HG03558 (cell line): Measurements from ENCODE around the gene L3MBTL4.

Experiments
- ATAC-seq: cut with Tn5 transposase; IDR thresholded peaks from one replicate; pipeline ENCODE4 v1.9.1; 2021; ENCODE audit warnings: moderate number of reproducible peaks; ENCODE audit not compliant: unreplicated experiment; ENCODE audit errors: extremely low read depth

Gene L3MBTL4

GRCh38 chr18:6010921-6011320, 403.8 kb downstream of the L3MBTL4 start:
- no peak for ATAC-seq

GRCh38 chr18:6010284-6010683, 404.4 kb downstream of the L3MBTL4 start:
- no peak for ATAC-seq

- no peak for ATAC-seq
Observed at GRCh38 chr18:6009756-6010155, 405.0 kb downstream of the L3MBTL4 start.

- peak; percentile 97 for ATAC-seq
Observed at GRCh38 chr18:6004683-6005082, 410.0 kb downstream of the L3MBTL4 start.

GRCh38 chr18:6004119-6004518, 410.6 kb downstream of the L3MBTL4 start:
- ATAC-seq = peak; percentile 39

- no peak for ATAC-seq
Observed at GRCh38 chr18:6001867-6002266, 412.8 kb downstream of the L3MBTL4 start.

- ATAC-seq = peak; percentile 91
Observed at GRCh38 chr18:5998907-5999306, 415.8 kb downstream of the L3MBTL4 start.

- ATAC-seq = no peak
Observed at GRCh38 chr18:5998166-5998881, 416.4 kb downstream of the L3MBTL4 start.

- no peak for ATAC-seq
Observed at GRCh38 chr18:5997361-5997760, 417.4 kb downstream of the L3MBTL4 start.

- ATAC-seq = no peak
Observed at GRCh38 chr18:5995626-5996025, 419.1 kb downstream of the L3MBTL4 start.

- no peak for ATAC-seq
Observed at GRCh38 chr18:5993938-5994337, 420.8 kb downstream of the L3MBTL4 start.

- no peak for ATAC-seq
Observed at GRCh38 chr18:5992381-5992780, 422.3 kb downstream of the L3MBTL4 start.

- no peak for ATAC-seq
Observed at GRCh38 chr18:5987249-5987648, 427.5 kb downstream of the L3MBTL4 start.

GRCh38 chr18:5986257-5986931, 428.3 kb downstream of the L3MBTL4 start:
- no peak for ATAC-seq

- no peak for ATAC-seq
Observed at GRCh38 chr18:5984245-5984644, 430.5 kb downstream of the L3MBTL4 start.

- ATAC-seq = no peak
Observed at GRCh38 chr18:5983488-5983887, 431.2 kb downstream of the L3MBTL4 start.

GRCh38 chr18:5982332-5982731, 432.4 kb downstream of the L3MBTL4 start:
- ATAC-seq = peak; percentile 44

- no peak for ATAC-seq
Observed at GRCh38 chr18:5980721-5981120, 434.0 kb downstream of the L3MBTL4 start.

- ATAC-seq = peak; percentile 60
Observed at GRCh38 chr18:5979971-5980457, 434.7 kb downstream of the L3MBTL4 start.

- ATAC-seq = no peak
Observed at GRCh38 chr18:5979176-5979888, 435.4 kb downstream of the L3MBTL4 start.

GRCh38 chr18:5977022-5977421, 437.7 kb downstream of the L3MBTL4 start:
- ATAC-seq = no peak
